MM.1S (cell line): ENCODE measurements around the gene SLC49A3.

ENCODE experiments used
- DNase-seq: peaks from one replicate; pipeline ENCODE4 v3.0.0-alpha.2; 2015
- H2AFZ ChIP-seq: fragments of 300-600 bp; sonication (generic); 2 replicates; pipeline ENCODE4 v1.6.0; 2016; ENCODE audit warnings: antibody characterized with exemption, low read length
- H3F3A ChIP-seq: fragments of 300-600 bp; sonication (generic); 2 replicates; pipeline ENCODE4 v1.6.1; 2016; ENCODE audit warnings: mild to moderate bottlenecking, antibody characterized with exemption, low read length, moderate library complexity, mixed read lengths; ENCODE audit not compliant: insufficient read depth
- H3K27ac ChIP-seq: fragments of 300-600 bp; sonication (generic); 2 replicates; pipeline ENCODE4 v1.5.1; 2016; ENCODE audit warnings: mild to moderate bottlenecking, low read length
- H3K27me3 ChIP-seq: fragments of 300-600 bp; sonication (generic); replicated peaks from 2 replicates; pipeline ENCODE4 v1.6.0; 2016; ENCODE audit warnings: low read length; ENCODE audit not compliant: insufficient read depth
- H3K36me3 ChIP-seq: fragments of 300-600 bp; sonication (generic); replicated peaks from 2 replicates; pipeline ENCODE4 v1.6.1; 2016; ENCODE audit warnings: mild to moderate bottlenecking, low read length, mixed read lengths; ENCODE audit not compliant: insufficient read depth
- H3K4me1 ChIP-seq: fragments of 300-600 bp; sonication (generic); 2 replicates; pipeline ENCODE4 v1.6.1; 2016; ENCODE audit warnings: low read length, mixed read lengths
- H3K4me2 ChIP-seq: fragments of 300-600 bp; sonication (generic); 2 replicates; pipeline ENCODE4 v1.6.0; 2016; ENCODE audit warnings: low read depth, low read length
- H3K4me3 ChIP-seq: fragments of 300-600 bp; sonication (generic); 2 replicates; pipeline ENCODE4 v1.5.1; 2016; ENCODE audit warnings: low read length, mixed read lengths
- H3K79me2 ChIP-seq: fragments of 300-600 bp; sonication (generic); 2 replicates; pipeline ENCODE4 v1.6.1; 2016; ENCODE audit warnings: mixed run types, low read length, mixed read lengths
- H3K9ac ChIP-seq: fragments of 300-600 bp; sonication (generic); 2 replicates; pipeline ENCODE4 v1.6.1; 2016; ENCODE audit warnings: low read length, mixed read lengths
- H3K9me2 ChIP-seq: fragments of 300-600 bp; sonication (generic); replicated peaks from 2 replicates; pipeline ENCODE4 v1.6.1; 2016; ENCODE audit warnings: mild to moderate bottlenecking, low read length, mixed read lengths; ENCODE audit not compliant: insufficient read depth
- H3K9me3 ChIP-seq: fragments of 300-600 bp; sonication (generic); replicated peaks from 2 replicates; pipeline ENCODE4 v1.6.1; 2016; ENCODE audit warnings: mild to moderate bottlenecking, low read length, mixed read lengths; ENCODE audit not compliant: insufficient read depth
- H4K20me1 ChIP-seq: fragments of 300-600 bp; sonication (generic); 2 replicates; pipeline ENCODE4 v1.6.1; 2016; ENCODE audit warnings: mild to moderate bottlenecking, low read length, moderate library complexity, mixed read lengths; ENCODE audit not compliant: insufficient read depth
- CTCF ChIP-seq: fragments of 300-600 bp; sonication (generic); IDR thresholded peaks from 2 replicates; pipeline ENCODE4 v1.5.1; 2016; ENCODE audit warnings: antibody characterized with exemption, low read length, mixed read lengths
- EZH2 ChIP-seq: fragments of 300-600 bp; sonication (generic); optimal IDR thresholded peaks from 2 replicates; pipeline ENCODE3; 2017; ENCODE audit warnings: low read depth, mild to moderate bottlenecking, antibody characterized with exemption, low read length, mixed read lengths
- EZH2phosphoT487 ChIP-seq: fragments of 300-600 bp; sonication (generic); IDR thresholded peaks from 2 replicates; pipeline ENCODE4 v1.6.1; 2018; ENCODE audit warnings: antibody characterized with exemption, low read length

The SLC49A3 gene

GRCh38 chr4:675980-676870 is 12.7 kb downstream of the SLC49A3 start:
- no peaks in the 10 kb centered on the region for H3K79me2 ChIP-seq
- H3K4me1 ChIP-seq, result no peaks in the 10 kb centered on the region
- H3K4me3 ChIP-seq, result no peak overlapping the region
- H3K27ac ChIP-seq, result no peak overlapping the region
- no peak overlapping the region for H3K9ac ChIP-seq
- no peaks in the 10 kb centered on the region for H3K27me3 ChIP-seq
- TF ChIP-seq EZH2phosphoT487 (no peak), CTCF (no peak), EZH2 (no peak)
- H3F3A ChIP-seq, result no peaks in the 10 kb centered on the region
- no peaks in the 10 kb centered on the region for H3K9me3 ChIP-seq
- no peak for DNase-seq
- H3K9me2 ChIP-seq, result no peaks in the 10 kb centered on the region
- no peak overlapping the region for H3K4me2 ChIP-seq
- H3K36me3 ChIP-seq, result no peaks in the 10 kb centered on the region
- H2AFZ ChIP-seq, result no peak overlapping the region
- H4K20me1 ChIP-seq, result no peaks in the 10 kb centered on the region

GRCh38 chr4:675036-675882 is 13.7 kb downstream of the SLC49A3 start:
- H2AFZ ChIP-seq, result peak overlapping the region; percentile 79

More at GRCh38 chr4:675036-675882, 13.7 kb downstream of the SLC49A3 start:
- Histone ChIP-seq H3K36me3 (no peaks in the 10 kb centered on the region), H3F3A (no peaks in the 10 kb centered on the region), H3K79me2 (no peaks in the 10 kb centered on the region), H3K27me3 (no peaks in the 10 kb centered on the region), H3K9me3 (no peaks in the 10 kb centered on the region), H3K9me2 (no peaks in the 10 kb centered on the region), H4K20me1 (no peaks in the 10 kb centered on the region), H3K4me3 (peak overlapping the region; percentile 70), H3K9ac (no peak overlapping the region), H3K4me2 (peak overlapping the region; percentile 81; the same call in 1 of the 2 replicates), H3K4me1 (no peaks in the 10 kb centered on the region), H3K27ac (no peak overlapping the region)
- no peak for TF ChIP-seq EZH2
- TF ChIP-seq EZH2phosphoT487, result no peak
- TF ChIP-seq CTCF, result no peak
- DNase-seq, result no peak
